GM18526 (cell line): ENCODE data around the gene KCNC1.

ENCODE experiments used
- POLR2A ChIP-seq: IDR thresholded peaks from 3 replicates; pipeline ENCODE4 v1.6.1; 2011; ENCODE audit not compliant: insufficient read length; ENCODE audit errors: extremely low read depth

KCNC1 gene

DNA sequence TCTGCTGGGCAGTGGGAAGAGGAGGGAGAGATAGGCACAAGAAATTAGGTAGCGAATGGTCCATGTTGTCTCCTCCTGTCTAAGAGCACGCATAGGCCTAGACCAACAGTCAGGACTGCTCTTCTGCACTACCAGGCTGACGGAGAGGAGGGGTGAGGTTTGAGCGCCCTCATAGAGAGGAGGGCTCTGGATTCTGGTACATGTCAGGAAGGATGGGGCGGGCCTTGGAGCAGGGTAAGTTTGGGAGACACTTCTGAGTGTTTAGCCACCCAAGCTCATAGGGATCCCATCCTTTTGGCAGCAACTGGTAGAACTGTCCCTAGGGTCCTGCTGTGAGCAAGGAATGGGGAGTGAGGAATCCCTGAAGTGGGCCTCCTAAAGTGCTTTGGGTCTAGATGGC is 60.4 kb downstream of the KCNC1 start:
- no peak for TF ChIP-seq POLR2A

GRCh38 chr11:17796154-17796553 is 61.6 kb downstream of the KCNC1 start:
- TF ChIP-seq POLR2A, result no peak

GRCh38 chr11:17798253-17798652 is 63.7 kb downstream of the KCNC1 start:
- no peak for TF ChIP-seq POLR2A

GRCh38 chr11:17798716-17799115 is 64.1 kb downstream of the KCNC1 start:
- TF ChIP-seq POLR2A, result no peak

DNA sequence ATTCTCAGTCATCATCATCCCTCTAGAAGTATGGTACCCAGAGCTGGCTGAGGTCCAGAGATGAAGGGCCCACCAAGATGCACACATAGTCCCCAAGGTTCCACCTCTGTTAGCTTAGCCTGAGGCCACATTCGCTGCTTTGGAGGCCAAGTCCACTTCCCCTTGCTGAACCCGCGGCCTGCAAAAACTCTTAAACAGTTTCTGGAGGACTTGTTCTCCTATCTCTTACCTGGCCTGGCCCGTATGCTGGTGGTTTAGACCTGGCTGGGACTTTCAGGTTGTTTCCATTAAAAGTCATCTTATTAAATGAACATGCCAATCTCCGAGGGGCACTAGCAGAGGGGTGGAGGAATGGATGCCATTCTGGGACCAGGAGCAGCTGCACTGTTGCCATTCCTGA is 64.6 kb downstream of the KCNC1 start:
- TF ChIP-seq POLR2A, result no peak

GRCh38 chr11:17801166-17801565 is 66.6 kb downstream of the KCNC1 start:
- no peak for TF ChIP-seq POLR2A

DNA sequence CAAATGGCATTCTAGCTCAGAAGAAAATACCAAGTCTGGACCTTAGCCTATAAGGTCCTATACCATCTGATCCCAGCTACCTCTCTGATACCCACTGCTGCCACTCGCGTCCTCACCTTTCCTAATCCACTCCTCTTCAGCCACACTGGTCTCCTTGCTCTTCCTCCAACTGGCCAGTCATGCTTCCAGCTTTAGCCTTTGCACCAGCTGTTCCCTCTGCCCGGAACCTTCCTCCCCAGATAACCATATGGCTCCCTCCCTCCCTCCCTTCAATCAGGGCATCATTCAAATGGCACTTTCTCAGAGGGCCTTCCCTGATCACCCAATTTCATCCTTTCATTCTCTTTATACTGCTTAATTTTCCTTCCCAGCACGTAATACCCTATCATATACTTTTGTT is 67.9 kb downstream of the KCNC1 start:
- TF ChIP-seq POLR2A, result no peak

- TF ChIP-seq POLR2A, result no peak
Observed at GRCh38 chr11:17803754-17804334, 69.3 kb downstream of the KCNC1 start.

DNA sequence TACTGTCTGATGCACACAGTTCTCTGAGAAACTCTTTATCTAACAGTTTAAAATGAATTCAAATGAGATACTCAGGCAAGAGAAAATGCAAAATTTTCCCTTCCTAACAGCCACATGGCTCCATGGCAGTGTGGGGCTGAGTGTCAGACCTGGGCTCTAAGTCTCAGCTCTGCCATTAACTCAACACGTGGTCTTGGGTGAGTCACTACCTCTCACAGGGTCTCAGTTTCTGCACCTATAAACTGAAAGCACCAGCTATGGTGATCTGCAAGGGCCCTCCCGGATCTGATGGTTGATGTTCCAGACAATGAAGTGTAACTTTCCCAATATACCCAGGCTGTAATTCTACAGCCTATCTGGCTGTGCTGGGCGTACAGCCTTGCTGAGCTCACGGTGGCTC is 70.5 kb downstream of the KCNC1 start:
- TF ChIP-seq POLR2A, result no peak

DNA sequence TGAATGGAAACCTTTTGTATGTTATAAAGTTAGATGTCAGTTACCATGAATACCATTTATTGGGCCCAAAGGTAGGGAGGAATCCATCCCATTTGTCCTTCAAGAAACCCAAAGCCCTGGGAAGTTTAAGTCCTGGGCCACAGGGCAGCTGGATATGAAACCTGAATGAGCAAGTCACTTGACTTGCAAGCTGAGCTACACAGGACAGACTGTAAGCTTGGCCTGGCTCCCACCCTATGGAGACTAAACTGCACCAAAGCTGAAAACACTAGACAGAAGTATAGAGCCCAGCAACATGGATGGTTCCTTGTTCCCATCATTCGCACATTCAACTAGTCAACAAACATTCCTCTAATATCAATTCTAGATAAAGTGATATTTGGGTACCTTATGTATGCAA is 71.3 kb downstream of the KCNC1 start:
- TF ChIP-seq POLR2A, result no peak

GRCh38 chr11:17807034-17807433 is 72.5 kb downstream of the KCNC1 start:
- TF ChIP-seq POLR2A, result no peak

DNA sequence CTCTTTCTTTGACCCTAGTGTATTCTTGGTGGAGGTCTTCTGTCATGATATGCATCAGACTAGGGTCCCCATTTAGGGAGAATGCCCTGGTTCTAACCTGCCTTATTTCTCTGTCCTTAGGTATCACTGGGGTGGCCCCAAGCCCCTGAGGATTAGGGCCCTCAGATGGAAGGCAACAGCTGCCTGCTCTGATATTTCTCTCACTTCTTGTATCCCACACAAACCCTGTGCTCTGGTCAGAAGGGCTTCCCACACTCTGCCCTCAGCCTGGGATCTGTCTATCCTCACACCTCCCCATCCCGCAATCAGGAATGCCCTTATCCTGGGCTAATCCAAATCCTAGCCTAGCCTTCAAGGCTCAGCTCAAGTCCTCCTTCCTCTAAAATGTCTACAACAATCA is 75.5 kb downstream of the KCNC1 start:
- TF ChIP-seq POLR2A, result no peak

DNA sequence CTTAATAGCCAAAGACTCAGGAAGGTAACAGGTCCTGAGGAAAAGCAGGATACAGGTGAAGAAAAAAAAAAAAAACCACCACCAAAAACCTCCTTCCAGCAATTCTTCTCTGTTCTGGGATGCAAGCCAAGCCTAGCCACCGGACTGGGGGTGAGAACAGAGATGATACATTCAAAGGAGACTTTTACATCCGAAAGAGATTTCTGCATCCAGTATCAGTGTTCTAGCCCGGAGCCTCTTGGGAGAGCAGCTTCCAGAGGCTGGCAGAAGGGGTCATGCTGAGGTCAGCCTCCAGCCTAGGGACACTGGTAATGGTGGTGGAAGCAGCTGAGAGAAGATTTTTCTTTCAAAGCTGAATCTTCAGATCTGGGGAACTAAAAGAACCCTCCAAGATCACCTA is 76.2 kb downstream of the KCNC1 start:
- no peak for TF ChIP-seq POLR2A

GRCh38 chr11:17811352-17811751 is 76.8 kb downstream of the KCNC1 start:
- no peak for TF ChIP-seq POLR2A

DNA sequence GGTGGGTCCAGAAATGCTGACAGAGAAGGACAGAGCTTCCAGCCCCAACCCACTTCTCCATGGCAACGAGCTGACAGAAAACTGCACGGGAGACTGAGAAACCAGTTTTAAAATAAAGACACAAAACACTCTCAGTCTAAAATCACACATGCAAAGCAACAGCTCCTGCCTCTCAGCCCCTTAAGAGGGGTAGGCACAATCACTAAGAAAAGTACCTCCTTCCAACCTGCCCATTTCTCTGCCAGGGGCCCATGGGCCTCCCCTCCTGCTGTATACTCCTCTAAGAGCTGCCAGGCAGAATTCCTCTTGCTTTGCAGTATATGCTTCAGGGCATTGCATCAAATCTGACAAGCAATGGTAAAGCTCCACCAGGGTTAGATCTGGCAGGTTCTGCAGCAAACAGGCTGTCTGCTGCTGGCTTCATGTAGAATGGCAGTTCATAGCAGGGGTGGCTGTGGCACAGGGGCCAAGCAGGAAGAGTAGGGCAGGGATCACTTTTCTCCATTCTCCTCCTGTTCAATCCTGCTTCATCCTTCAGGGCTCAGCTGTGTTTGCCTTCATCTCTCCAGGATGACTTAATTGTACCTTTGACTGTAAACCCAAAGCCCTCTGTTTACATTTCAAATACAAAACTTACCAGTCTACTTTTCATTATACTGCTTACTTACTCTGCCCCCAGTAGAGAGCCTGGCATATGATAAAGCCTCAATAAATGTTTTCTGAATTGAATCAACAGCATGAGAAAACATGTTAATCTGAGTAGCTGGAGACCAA is 77.7 kb downstream of the KCNC1 start:
- TF ChIP-seq POLR2A, result no peak

- no peak for TF ChIP-seq POLR2A
Observed at GRCh38 chr11:17812865-17813187, 78.2 kb downstream of the KCNC1 start.
